ENCODE measurements around the gene SDK1.
"Not testable (repeated sequence)": the region's sequence is repeated elsewhere in the genome, so short reads cannot be mapped to it uniquely, and the experiment has no call there.

The SDK1 gene

GRCh38 chr7:4078580-4078979, 777.5 kb downstream of the SDK1 start:
- no peak for DNase-seq (ENCODE audit: low read depth)
- no peak overlapping the region for H3K4me3 ChIP-seq (ENCODE audit: low read depth, low read length)

- no peak for DNase-seq (ENCODE audit: low read depth)
These were observed 778.3 kb downstream of the SDK1 start for GRCh38 chr7:4079366-4079765.

DNA sequence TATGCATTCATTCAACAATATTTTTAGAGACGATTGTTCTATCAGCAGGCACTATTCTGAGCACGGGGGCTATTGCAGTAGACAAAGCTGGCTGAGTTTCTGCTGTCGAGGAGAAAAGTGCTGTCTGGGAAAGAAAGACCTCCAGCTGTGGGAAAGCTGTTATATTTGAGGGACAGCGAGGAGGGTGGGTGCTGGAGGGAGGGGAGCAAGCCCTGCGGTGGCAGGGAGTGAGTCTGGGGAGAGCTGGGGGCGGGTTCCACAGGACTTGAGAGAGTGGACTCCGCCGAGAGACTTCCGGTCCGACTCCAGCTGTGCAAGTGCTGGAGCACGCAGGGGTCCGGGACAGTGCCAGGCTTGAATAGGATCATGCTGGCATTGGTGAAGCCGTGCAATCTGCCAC, 778.9 kb downstream of the SDK1 start:
- H3K4me3 ChIP-seq (ENCODE audit: low read depth, low read length): no peak overlapping the region

More at GRCh38 chr7:4079366-4079765, 778.3 kb downstream of the SDK1 start:
- no peak overlapping the region for H3K4me3 ChIP-seq (ENCODE audit: low read depth, low read length)

GRCh38 chr7:4080954-4081353, 779.9 kb downstream of the SDK1 start:
- DNase-seq (ENCODE audit: low read depth): no peak
- H3K4me3 ChIP-seq (ENCODE audit: low read depth, low read length): no peak overlapping the region

More for the DNA sequence above, 778.9 kb downstream of the SDK1 start:
- DNase-seq (ENCODE audit: low read depth): no peak

- DNase-seq (ENCODE audit: low read depth): no peak
- H3K4me3 ChIP-seq (ENCODE audit: low read depth, low read length): no peak overlapping the region
These were observed 782.5 kb downstream of the SDK1 start for GRCh38 chr7:4083513-4083912.

GRCh38 chr7:4084271-4084670, 783.2 kb downstream of the SDK1 start:
- H3K4me3 ChIP-seq (ENCODE audit: low read depth, low read length): no peak overlapping the region
- DNase-seq (ENCODE audit: low read depth): no peak

- DNase-seq (ENCODE audit: low read depth): no peak
- H3K4me3 ChIP-seq (ENCODE audit: low read depth, low read length): no peak overlapping the region
These were observed 785.1 kb downstream of the SDK1 start for GRCh38 chr7:4085937-4086691.

DNA sequence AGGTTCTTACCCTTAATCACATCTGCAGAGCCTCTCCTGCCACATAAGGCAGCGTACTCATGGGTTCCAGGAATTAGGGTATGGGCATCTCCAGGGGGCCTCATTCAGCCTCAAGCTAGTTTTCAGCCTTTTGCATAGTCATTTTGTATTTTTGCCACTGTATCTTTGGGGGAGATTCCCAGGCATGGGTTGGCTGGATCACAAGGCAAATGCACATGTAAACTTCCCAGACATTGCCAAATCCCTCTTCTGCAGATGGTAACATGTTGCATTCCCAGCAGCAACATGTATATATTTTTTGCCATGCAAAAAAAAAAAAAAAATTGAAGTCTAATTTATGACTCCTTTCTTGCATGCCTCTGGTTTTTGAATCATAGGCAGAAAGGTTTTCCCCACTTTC, 785.7 kb downstream of the SDK1 start:
- DNase-seq (ENCODE audit: low read depth): no peak
- no peak overlapping the region for H3K4me3 ChIP-seq (ENCODE audit: low read depth, low read length)

DNA sequence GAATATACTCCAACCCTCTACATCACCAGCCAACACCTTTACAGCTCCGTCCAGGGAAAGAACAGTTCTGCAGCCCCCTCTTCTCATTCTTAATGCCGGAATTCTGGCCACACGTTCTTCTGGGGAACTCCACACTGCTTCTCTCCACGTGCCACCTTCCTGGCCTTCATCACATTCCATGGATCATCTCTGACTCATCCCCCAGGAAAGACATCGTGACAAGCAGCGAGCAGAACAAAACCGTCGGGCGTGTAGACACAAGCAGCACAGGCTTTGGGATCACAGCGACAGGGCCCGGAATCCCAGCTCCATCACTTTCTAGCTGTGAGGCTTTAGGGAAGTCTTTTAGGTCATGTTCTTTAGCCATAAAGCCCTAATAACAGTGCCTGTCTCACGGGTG, 790.7 kb downstream of the SDK1 start:
- H3K4me3 ChIP-seq (ENCODE audit: low read depth, low read length): no peak overlapping the region
- no peak for DNase-seq (ENCODE audit: low read depth)

- H3K4me3 ChIP-seq (ENCODE audit: low read depth, low read length): no peak overlapping the region
- DNase-seq (ENCODE audit: low read depth): no peak
These were observed 792.0 kb downstream of the SDK1 start for GRCh38 chr7:4093035-4093434.

DNA sequence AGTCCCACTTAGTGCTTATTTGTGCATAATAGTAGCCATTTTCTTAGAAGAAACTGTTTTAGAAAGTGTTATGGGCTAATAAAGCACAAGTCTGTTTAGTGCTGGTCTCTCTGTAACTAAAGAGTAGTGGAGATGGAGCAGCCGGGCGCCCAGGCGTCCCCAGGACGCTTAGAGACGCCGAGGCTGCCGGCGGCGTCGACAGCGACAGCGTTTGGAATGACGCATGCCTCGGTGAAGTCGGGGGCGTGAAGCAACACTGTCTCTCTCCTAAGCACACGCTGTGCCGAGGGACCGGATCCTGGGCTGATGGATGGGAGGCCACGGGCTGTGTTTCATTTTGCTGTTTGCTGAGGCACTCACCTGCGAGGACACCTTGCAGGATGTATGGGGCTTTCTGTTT, 792.4 kb downstream of the SDK1 start:
- no peak overlapping the region for H3K4me3 ChIP-seq (ENCODE audit: low read depth, low read length)
- DNase-seq (ENCODE audit: low read depth): no peak

- not testable (repeated sequence) for DNase-seq (ENCODE audit: low read depth); H3K4me3 ChIP-seq (ENCODE audit: low read depth, low read length)
These were observed 793.1 kb downstream of the SDK1 start for GRCh38 chr7:4094158-4094557.

GRCh38 chr7:4097001-4097609, 796.1 kb downstream of the SDK1 start:
- H3K4me3 ChIP-seq (ENCODE audit: low read depth, low read length): no peak overlapping the region
- no peak for DNase-seq (ENCODE audit: low read depth)

GRCh38 chr7:4098169-4098568, 797.1 kb downstream of the SDK1 start:
- DNase-seq (ENCODE audit: low read depth): no peak
- H3K4me3 ChIP-seq (ENCODE audit: low read depth, low read length): no peak overlapping the region

GRCh38 chr7:4099651-4100050, 798.6 kb downstream of the SDK1 start:
- no peak for DNase-seq (ENCODE audit: low read depth)
- H3K4me3 ChIP-seq (ENCODE audit: low read depth, low read length): no peak overlapping the region

DNA sequence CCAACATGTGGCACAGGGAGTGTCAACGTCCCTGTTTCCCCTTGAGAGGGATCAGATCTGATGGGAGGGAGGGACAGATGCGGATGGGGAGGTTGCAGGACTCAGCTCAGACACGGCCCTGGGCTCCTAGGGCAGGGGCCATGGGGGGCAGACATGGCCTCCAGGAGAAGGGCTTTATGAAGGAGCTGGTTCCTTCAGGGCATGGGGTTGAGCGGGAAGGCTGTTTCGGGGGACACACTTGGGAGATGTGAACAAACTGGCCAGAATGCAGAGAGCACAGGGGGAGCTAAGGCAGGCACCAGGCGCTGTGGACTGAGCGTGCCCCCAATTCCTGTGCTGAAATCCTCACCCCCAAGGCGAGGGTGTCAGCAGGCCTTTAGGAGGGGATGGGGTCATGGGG, 799.1 kb downstream of the SDK1 start:
- DNase-seq (ENCODE audit: low read depth): no peak
- no peak overlapping the region for H3K4me3 ChIP-seq (ENCODE audit: low read depth, low read length)

- no peak overlapping the region for H3K4me3 ChIP-seq (ENCODE audit: low read depth, low read length)
- DNase-seq (ENCODE audit: low read depth): no peak
These were observed 799.6 kb downstream of the SDK1 start for GRCh38 chr7:4100691-4101090.

DNA sequence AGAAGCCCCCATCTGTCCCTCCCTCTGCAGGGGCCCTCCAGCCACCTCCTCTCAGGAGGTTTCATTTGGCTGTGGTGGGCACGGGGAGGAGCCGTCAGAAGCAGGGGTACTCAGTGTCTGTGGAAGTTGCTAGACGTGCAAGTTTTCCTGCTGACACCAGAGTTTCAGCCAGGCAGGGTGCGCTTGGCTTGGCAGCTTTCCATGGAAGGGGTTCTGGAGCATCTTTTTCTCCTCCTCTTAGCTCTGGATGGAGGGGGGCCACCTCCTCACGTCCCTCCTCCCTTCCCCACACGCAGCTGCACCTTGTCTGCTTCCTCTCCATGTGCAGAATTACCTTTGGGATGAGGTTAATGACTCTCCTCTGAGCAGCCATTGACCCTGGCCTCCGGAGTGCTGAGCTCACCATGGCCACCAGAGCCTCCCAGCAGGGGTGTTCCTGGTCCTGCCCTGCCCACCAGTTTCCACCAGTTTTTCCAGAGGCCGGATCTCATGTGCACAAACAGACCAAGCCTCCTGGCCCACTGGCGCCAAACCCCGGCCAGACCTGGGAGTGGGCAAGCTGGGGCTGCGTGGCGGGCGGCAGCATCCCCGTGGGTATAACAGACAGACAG, 801.3 kb downstream of the SDK1 start:
- H3K4me3 ChIP-seq (ENCODE audit: low read depth, low read length): no peak overlapping the region
- DNase-seq (ENCODE audit: low read depth): no peak

DNA sequence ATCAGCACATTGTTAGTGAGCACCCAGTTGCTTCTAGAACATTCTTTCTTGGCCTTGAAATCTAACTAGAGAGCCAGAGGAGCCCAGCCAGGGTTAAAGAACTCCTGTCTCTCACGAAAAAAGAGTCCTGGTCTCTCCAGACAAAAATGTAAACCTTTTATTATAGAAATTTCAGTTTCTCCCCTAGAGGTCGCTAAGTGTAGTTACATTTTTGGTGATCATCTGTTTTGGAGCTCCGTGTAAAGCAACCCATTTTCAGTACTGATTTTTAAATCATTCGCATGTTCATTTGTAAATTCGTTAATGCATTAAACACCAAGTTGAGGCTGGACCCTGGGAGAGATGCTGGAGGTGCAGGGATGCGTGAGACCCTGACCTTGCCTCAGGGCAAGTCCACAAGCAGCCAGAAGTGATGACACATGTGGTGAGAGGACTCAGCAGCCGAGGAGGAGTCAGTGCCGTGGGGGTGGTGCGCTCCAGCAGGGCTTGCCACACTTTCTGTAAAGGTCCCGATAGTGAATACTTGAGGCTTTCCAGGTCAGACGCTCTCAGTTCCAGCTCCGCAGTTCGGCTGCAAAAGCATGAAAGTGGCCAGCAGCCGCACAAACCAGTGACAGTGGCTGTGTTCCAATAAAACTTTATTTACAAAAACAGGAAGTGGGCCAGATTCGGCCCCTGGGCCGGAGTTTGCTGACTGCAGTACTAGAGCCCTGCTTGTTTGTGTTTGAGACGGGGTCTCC, 802.5 kb downstream of the SDK1 start:
- H3K4me3 ChIP-seq (ENCODE audit: low read depth, low read length): no peak overlapping the region
- DNase-seq (ENCODE audit: low read depth): no peak

- no peak overlapping the region for H3K4me3 ChIP-seq (ENCODE audit: low read depth, low read length)
- no peak for DNase-seq (ENCODE audit: low read depth)
These were observed 806.8 kb downstream of the SDK1 start for GRCh38 chr7:4107839-4108238.

Measured in skeletal muscle cell (primary cell).